PC-3 (cell line): ENCODE data around the gene C16orf46. TPM values are rescaled to one million over a fixed set of nuclear protein-coding genes. Genes with fewer than 3 reads are reported as not detected.

Source experiments
- ATAC-seq: fragments of 200-7000 bp; cut with Tn5 transposase; 2 replicates; pipeline ENCODE4 v1.9.1; 2020; ENCODE audit warnings: mild to moderate bottlenecking, moderate library complexity
- BruUV-seq: library from RNA; stranded (reverse); fragments of 400-500 nt; replicated peaks from 2 replicates; lab custom pipeline; 2021; lab: Mats Ljungman, UMichigan
- CTCF ChIA-PET: fragments of 300-600 bp; sonication (Branson Sonifier 250); formaldehyde crosslinking; loops from one replicate; lab custom pipeline; 2022; ENCODE audit warnings: antibody characterized with exemption; lab: Charles Lee
- POLR2A ChIA-PET: fragments of 300-600 bp; sonication (Branson Sonifier 250); formaldehyde crosslinking; loops from one replicate; lab custom pipeline; 2022; ENCODE audit warnings: antibody characterized with exemption; ENCODE audit not compliant: unreplicated experiment; lab: Charles Lee
- DNase-seq: peaks from one replicate; pipeline ENCODE4 v3.0.0-alpha.2; 2015
- H2AFZ ChIP-seq: fragments of 300-600 bp; sonication (generic); 2 replicates; pipeline ENCODE4 v1.6.0; 2016; ENCODE audit warnings: antibody characterized with exemption, low read length
- H3F3A ChIP-seq: fragments of 300-600 bp; sonication (generic); one replicate; pipeline ENCODE4 v1.6.0; 2017; ENCODE audit warnings: antibody characterized with exemption, low read length, control low read depth, mild to moderate bottlenecking; ENCODE audit not compliant: unreplicated experiment
- H3K27ac ChIP-seq: fragments of 300-600 bp; sonication (generic); 2 replicates; pipeline ENCODE4 v1.5.1; 2016; ENCODE audit warnings: mild to moderate bottlenecking, low read length
- H3K27me3 ChIP-seq: fragments of 300-600 bp; sonication (generic); 2 replicates; pipeline ENCODE4 v1.6.1; 2016; ENCODE audit warnings: low read length, mixed read lengths
- H3K36me3 ChIP-seq: fragments of 300-600 bp; sonication (generic); 2 replicates; pipeline ENCODE4 v1.6.1; 2016; ENCODE audit warnings: low read depth, mixed run types, low read length, mixed read lengths
- H3K4me1 ChIP-seq: fragments of 300-600 bp; sonication (generic); 2 replicates; pipeline ENCODE4 v1.5.1; 2016; ENCODE audit warnings: low read length; ENCODE audit not compliant: insufficient read depth
- H3K4me2 ChIP-seq: fragments of 300-600 bp; sonication (generic); 2 replicates; pipeline ENCODE4 v1.6.0; 2016; ENCODE audit warnings: low read length
- H3K4me3 ChIP-seq: fragments of 300-600 bp; sonication (generic); 2 replicates; pipeline ENCODE4 v1.5.1; 2016; ENCODE audit warnings: mild to moderate bottlenecking, low read length, mixed read lengths
- H3K79me2 ChIP-seq: fragments of 300-600 bp; sonication (generic); 2 replicates; pipeline ENCODE4 v1.6.1; 2017; ENCODE audit warnings: low read length, mixed read lengths
- H3K9ac ChIP-seq: fragments of 300-600 bp; sonication (generic); 2 replicates; pipeline ENCODE4 v1.6.0; 2016; ENCODE audit warnings: mild to moderate bottlenecking, low read length
- H3K9me2 ChIP-seq: fragments of 300-600 bp; sonication (generic); replicated peaks from 2 replicates; pipeline ENCODE4 v1.6.1; 2016; ENCODE audit warnings: mixed run types, low read length, mixed read lengths
- H3K9me3 ChIP-seq: fragments of 300-600 bp; sonication (generic); 2 replicates; pipeline ENCODE4 v1.6.1; 2016; ENCODE audit warnings: low read length, mixed read lengths
- H4K20me1 ChIP-seq: fragments of 300-600 bp; sonication (generic); 2 replicates; pipeline ENCODE4 v1.6.1; 2016; ENCODE audit warnings: low read length, mixed read lengths
- CTCF ChIP-seq: fragments of 300-600 bp; sonication (generic); conservative IDR thresholded peaks from 2 replicates; pipeline ENCODE4 v1.5.1; 2017; ENCODE audit warnings: antibody characterized with exemption, low read depth, mild to moderate bottlenecking, low read length
- EZH2 ChIP-seq: fragments of 300-600 bp; sonication (generic); IDR thresholded peaks from one replicate; pipeline ENCODE4 v1.6.1; 2017; ENCODE audit warnings: antibody characterized with exemption, mild to moderate bottlenecking, low read length; ENCODE audit not compliant: unreplicated experiment
- EZH2phosphoT487 ChIP-seq: fragments of 300-600 bp; sonication (generic); IDR thresholded peaks from 2 replicates; pipeline ENCODE4 v1.6.1; 2018; ENCODE audit warnings: mild to moderate bottlenecking, antibody characterized with exemption, low read length, borderline replicate concordance
- intact Hi-C: fragments of 100-400 bp; cut with micrococcal nuclease; formaldehyde crosslinking; loops from 2 replicates; pipeline ENCODE4 v1.9.0; 2023
- total RNA-seq: library from RNA; depleted of rRNA; stranded (reverse); fragments of >200 nt; gene quantifications from 2 replicates; pipeline ENCODE4 v1.2.3, GENCODE V29; 2014; rRNA removed

The C16orf46 gene
- total RNA-seq, 1 experiment from 2014 or later = 0.73 TPM

GRCh38 chr16:81014672-81015071 is 62.4 kb downstream of the C16orf46 start:
- no peaks in the 10 kb centered on the region for H3K27me3 ChIP-seq
- CTCF ChIA-PET = no interaction called here
- H4K20me1 ChIP-seq = no peaks in the 10 kb centered on the region
- no peak for DNase-seq
- no peak overlapping the region for H3K9ac ChIP-seq
- H3K4me1 ChIP-seq = no peaks in the 10 kb centered on the region
- peaks cover 37% of the 10 kb centered on the region for H3K36me3 ChIP-seq
- no peak overlapping the region for H2AFZ ChIP-seq
- H3K27ac ChIP-seq = no peak overlapping the region
- H3K9me2 ChIP-seq = no peaks in the 10 kb centered on the region
- no TSS peak for BruUV-seq
- no peak overlapping the region for H3K4me2 ChIP-seq
- no peaks in the 10 kb centered on the region for H3K9me3 ChIP-seq
- H3F3A ChIP-seq = no peaks in the 10 kb centered on the region
- peaks cover 24% of the 10 kb centered on the region for H3K79me2 ChIP-seq
- ATAC-seq = no peak
- POLR2A ChIA-PET = no interaction called here
- intact Hi-C loops = no loop called here
- no peak overlapping the region for H3K4me3 ChIP-seq
- TF ChIP-seq EZH2phosphoT487 (no peak), CTCF (no peak), EZH2 (no peak)

GRCh38 chr16:81012974-81013373 is 64.1 kb downstream of the C16orf46 start:
- no peaks in the 10 kb centered on the region for H4K20me1 ChIP-seq
- H3K4me2 ChIP-seq = no peak overlapping the region
- H3K9ac ChIP-seq = no peak overlapping the region
- H3K27me3 ChIP-seq = no peaks in the 10 kb centered on the region
- BruUV-seq = no TSS peak
- ChIA-PET POLR2A (no interaction called here), CTCF (no interaction called here)
- no peak overlapping the region for H3K4me3 ChIP-seq
- H3K4me1 ChIP-seq = peaks cover 6% of the 10 kb centered on the region; the same call in 1 of the 2 replicates
- intact Hi-C loops = no loop called here
- H3K36me3 ChIP-seq = peaks cover 31% of the 10 kb centered on the region
- DNase-seq (no peak), ATAC-seq (no peak)
- H3K79me2 ChIP-seq = peaks cover 41% of the 10 kb centered on the region
- H3F3A ChIP-seq = no peaks in the 10 kb centered on the region
- no peak overlapping the region for H3K27ac ChIP-seq
- TF ChIP-seq EZH2phosphoT487 (no peak), EZH2 (no peak), CTCF (no peak)
- H3K9me3 ChIP-seq = no peaks in the 10 kb centered on the region
- no peak overlapping the region for H2AFZ ChIP-seq
- no peaks in the 10 kb centered on the region for H3K9me2 ChIP-seq

Other genes with a start within 250 kb of the C16orf46 start
- 75.3 and 86.2 TPM in 2 replicates for gene CMC2, start 70.4 kb downstream of the C16orf46 start, total RNA-seq
- 60.9 and 63.1 TPM in 2 replicates for gene CENPN, start 70.0 kb downstream of the C16orf46 start, total RNA-seq
- gene ATMIN, start 41.4 kb downstream of the C16orf46 start, total RNA-seq = 34.7 and 35.4 TPM in 2 replicates
- gene GCSH, start 19.2 kb upstream of the C16orf46 start, total RNA-seq = 36.1 and 47.5 TPM in 2 replicates
- gene BCO1, start 161.5 kb upstream of the C16orf46 start, total RNA-seq = not detected in 2 replicates
- gene GAN, start 237.7 kb upstream of the C16orf46 start, total RNA-seq = 5.3 and 5.8 TPM in 2 replicates